Calu3 (cell line): ENCODE measurements around the gene RANGAP1. TPM values are rescaled to one million over a fixed set of nuclear protein-coding genes. Genes with fewer than 3 reads are reported as not detected.

Source experiments
- BruUV-seq: library from RNA; stranded (reverse); fragments of 400-500 nt; replicated peaks from 2 replicates; lab custom pipeline; 2021; lab: Mats Ljungman, UMichigan
- CTCF ChIA-PET: fragments of 300-600 bp; sonication (Branson Sonifier 250); formaldehyde crosslinking; loops from one replicate; lab custom pipeline; 2022; ENCODE audit warnings: antibody characterized with exemption; lab: Charles Lee
- DNase-seq: peaks from one replicate; pipeline ENCODE4 v3.0.0; 2022
- H3K27ac Mint-ChIP-seq: one replicate; pipeline ENCODE4 v1.8.0; 2022; ENCODE audit warnings: mixed read lengths; ENCODE audit not compliant: unreplicated experiment
- H3K27me3 Mint-ChIP-seq: one replicate; pipeline ENCODE4 v1.8.0; 2022; ENCODE audit warnings: mixed read lengths; ENCODE audit not compliant: unreplicated experiment
- H3K36me3 Mint-ChIP-seq: one replicate; pipeline ENCODE4 v1.8.0; 2022; ENCODE audit warnings: mild to moderate bottlenecking, moderate library complexity, mixed read lengths; ENCODE audit not compliant: insufficient read depth, unreplicated experiment
- H3K4me1 Mint-ChIP-seq: one replicate; pipeline ENCODE4 v1.8.0; 2022; ENCODE audit warnings: mild to moderate bottlenecking, low read depth, mixed read lengths; ENCODE audit not compliant: unreplicated experiment
- H3K4me3 Mint-ChIP-seq: one replicate; pipeline ENCODE4 v1.8.0; 2022; ENCODE audit warnings: mild to moderate bottlenecking, low read depth, moderate library complexity, mixed read lengths; ENCODE audit not compliant: unreplicated experiment
- H3K9me3 Mint-ChIP-seq: one replicate; pipeline ENCODE4 v1.8.0; 2022; ENCODE audit warnings: low read depth, mixed read lengths; ENCODE audit not compliant: unreplicated experiment
- CTCF ChIP-seq: fragments of 200-600 bp; IDR thresholded peaks from one replicate; pipeline ENCODE4 v1.8.0; 2022; ENCODE audit warnings: antibody characterized with exemption; ENCODE audit not compliant: unreplicated experiment
- intact Hi-C: fragments of 100-400 bp; cut with micrococcal nuclease; formaldehyde crosslinking; loops from one replicate; pipeline ENCODE4 v1.10.0; 2022; ENCODE audit not compliant: unreplicated experiment
- total RNA-seq: library from RNA; stranded (reverse); gene quantifications from 2 replicates; pipeline ENCODE4 v1.2.3, GENCODE V29; 2022

RANGAP1 gene
- total RNA-seq, 1 experiment from 2014 or later, result 189 TPM

GRCh38 chr22:41250127-41250526 lies 35.9 kb downstream of the RANGAP1 start:
- H3K4me3 Mint-ChIP-seq, result no peak overlapping the region

GRCh38 chr22:41249442-41249841 lies 36.5 kb downstream of the RANGAP1 start:
- H3K4me3 Mint-ChIP-seq, result no peak overlapping the region
- H3K9me3 Mint-ChIP-seq, result no peaks in the 10 kb centered on the region
- peaks cover 94% of the 10 kb centered on the region for H3K36me3 Mint-ChIP-seq

More at GRCh38 chr22:41250127-41250526, 35.9 kb downstream of the RANGAP1 start:
- no peak for DNase-seq
- intact Hi-C loops, result no loop called here
- no peaks in the 10 kb centered on the region for H3K9me3 Mint-ChIP-seq
- no TSS peak for BruUV-seq
- H3K27ac Mint-ChIP-seq, result no peak overlapping the region
- H3K27me3 Mint-ChIP-seq, result no peaks in the 10 kb centered on the region
- no peaks in the 10 kb centered on the region for H3K4me1 Mint-ChIP-seq
- H3K36me3 Mint-ChIP-seq, result peaks cover 95% of the 10 kb centered on the region
- TF ChIP-seq CTCF, result no peak
- CTCF ChIA-PET, result no interaction called here

GRCh38 chr22:41248758-41249157 lies 37.2 kb downstream of the RANGAP1 start:
- no TSS peak for BruUV-seq
- intact Hi-C loops, result no loop called here

More at GRCh38 chr22:41249442-41249841, 36.5 kb downstream of the RANGAP1 start:
- H3K27ac Mint-ChIP-seq, result no peak overlapping the region
- no peaks in the 10 kb centered on the region for H3K27me3 Mint-ChIP-seq
- H3K4me1 Mint-ChIP-seq, result no peaks in the 10 kb centered on the region
- no TSS peak for BruUV-seq
- no peak for TF ChIP-seq CTCF
- CTCF ChIA-PET, result no interaction called here
- DNase-seq, result no peak
- intact Hi-C loops, result no loop called here

GRCh38 chr22:41248314-41248713 lies 37.7 kb downstream of the RANGAP1 start:
- no peaks in the 10 kb centered on the region for H3K27me3 Mint-ChIP-seq
- intact Hi-C loops, result no loop called here
- CTCF ChIA-PET, result no interaction called here
- H3K36me3 Mint-ChIP-seq, result peaks cover 95% of the 10 kb centered on the region
- DNase-seq, result no peak
- no peak overlapping the region for H3K27ac Mint-ChIP-seq
- no TSS peak for BruUV-seq
- H3K9me3 Mint-ChIP-seq, result no peaks in the 10 kb centered on the region
- no peak overlapping the region for H3K4me3 Mint-ChIP-seq
- TF ChIP-seq CTCF, result no peak
- H3K4me1 Mint-ChIP-seq, result no peaks in the 10 kb centered on the region

More at GRCh38 chr22:41248758-41249157, 37.2 kb downstream of the RANGAP1 start:
- H3K36me3 Mint-ChIP-seq, result peaks cover 95% of the 10 kb centered on the region
- H3K4me3 Mint-ChIP-seq, result no peak overlapping the region
- H3K27ac Mint-ChIP-seq, result no peak overlapping the region
- no peak for TF ChIP-seq CTCF
- DNase-seq, result no peak
- no peaks in the 10 kb centered on the region for H3K27me3 Mint-ChIP-seq
- CTCF ChIA-PET, result no interaction called here
- no peaks in the 10 kb centered on the region for H3K4me1 Mint-ChIP-seq
- H3K9me3 Mint-ChIP-seq, result no peaks in the 10 kb centered on the region
